Activated CD8-positive, alpha-beta T cell treated with anti-CD3 and anti-CD28 coated beads for 36 hours (primary cell): Measurements from ENCODE around the gene PRDM16. TPM values are rescaled to one million over a fixed set of nuclear protein-coding genes. Genes with fewer than 3 reads are reported as not detected.

Experiments used
- ATAC-seq: fragments of 200-7000 bp; cut with Tn5 transposase; one replicate; pipeline ENCODE4 v1.10.0; 2021; ENCODE audit warnings: mild to moderate bottlenecking, moderate library complexity
- CTCF ChIA-PET: fragments of 350-600 bp; sonication (Branson Sonifier 250); formaldehyde crosslinking; loops from one replicate; lab custom pipeline; 2021; ENCODE audit warnings: antibody characterized with exemption; lab: Charles Lee
- POLR2A ChIA-PET: fragments of 350-600 bp; sonication (Branson Sonifier 250); formaldehyde crosslinking; loops from one replicate; lab custom pipeline; 2021; ENCODE audit warnings: antibody characterized with exemption; lab: Charles Lee
- DNase-seq: peaks from one replicate; pipeline ENCODE4 v3.0.0-alpha.2; 2020
- H3K27ac Mint-ChIP-seq: one replicate; pipeline ENCODE4 v1.8.0; 2021; ENCODE audit warnings: mild to moderate bottlenecking, mixed read lengths
- H3K27me3 Mint-ChIP-seq: one replicate; pipeline ENCODE4 v1.8.0; 2021; ENCODE audit warnings: mixed read lengths
- H3K36me3 Mint-ChIP-seq: one replicate; pipeline ENCODE4 v1.8.0; 2021; ENCODE audit warnings: low read depth, mixed read lengths
- H3K4me1 Mint-ChIP-seq: one replicate; pipeline ENCODE4 v1.8.0; 2021; ENCODE audit warnings: low read depth, mixed read lengths
- H3K4me3 Mint-ChIP-seq: one replicate; pipeline ENCODE4 v1.8.0; 2021; ENCODE audit warnings: mild to moderate bottlenecking, moderate library complexity, mixed read lengths
- H3K9me3 Mint-ChIP-seq: one replicate; pipeline ENCODE4 v1.8.0; 2021; ENCODE audit warnings: mixed read lengths
- intact Hi-C: fragments of 100-400 bp; cut with micrococcal nuclease; formaldehyde crosslinking; loops from one replicate; pipeline ENCODE4 v1.10.0; 2022
- total RNA-seq, 2 experiments: library from RNA; stranded (reverse); gene quantifications; one replicate each; pipeline ENCODE4 v1.2.3, GENCODE V29; 2021
- TF ChIP-seq, protein P1 (sequence below): fragments of 200-600 bp; IDR thresholded peaks from one replicate; pipeline ENCODE4 v1.8.0; 2022; ENCODE audit warnings: antibody characterized with exemption, mild to moderate bottlenecking

The PRDM16 gene
- total RNA-seq, 2 experiments from 2014 or later, result 0.29 to 0.49 TPM

DNA sequence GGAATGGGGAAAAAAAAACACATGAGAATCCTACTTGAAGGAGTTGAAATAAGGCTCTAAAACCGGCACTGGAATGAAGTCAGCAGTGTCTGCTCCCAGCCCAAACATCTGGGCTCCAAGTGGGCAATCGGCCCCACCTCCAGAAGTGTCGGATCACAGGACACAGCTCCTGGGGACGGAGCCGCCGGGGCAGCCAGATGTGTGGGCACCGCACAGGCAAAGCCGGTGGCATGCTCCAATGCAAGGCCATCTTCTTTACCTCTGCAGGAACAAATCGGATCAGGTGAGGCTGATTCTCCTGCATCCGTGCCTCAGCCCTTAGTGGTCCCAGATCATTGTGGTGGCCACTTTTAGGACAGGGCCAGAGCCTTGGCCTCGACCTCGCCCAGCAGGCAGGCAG is 156.7 kb downstream of the PRDM16 start:
- Mint-ChIP-seq H3K4me1 (no peaks in the 10 kb centered on the region), H3K36me3 (no peaks in the 10 kb centered on the region), H3K4me3 (no peak overlapping the region), H3K27ac (no peak overlapping the region), H3K9me3 (no peaks in the 10 kb centered on the region), H3K27me3 (no peaks in the 10 kb centered on the region)
- DNase-seq (no peak), ATAC-seq (no peak)
- CTCF ChIA-PET, result no interaction called here
- TF ChIP-seq, protein P1, sequence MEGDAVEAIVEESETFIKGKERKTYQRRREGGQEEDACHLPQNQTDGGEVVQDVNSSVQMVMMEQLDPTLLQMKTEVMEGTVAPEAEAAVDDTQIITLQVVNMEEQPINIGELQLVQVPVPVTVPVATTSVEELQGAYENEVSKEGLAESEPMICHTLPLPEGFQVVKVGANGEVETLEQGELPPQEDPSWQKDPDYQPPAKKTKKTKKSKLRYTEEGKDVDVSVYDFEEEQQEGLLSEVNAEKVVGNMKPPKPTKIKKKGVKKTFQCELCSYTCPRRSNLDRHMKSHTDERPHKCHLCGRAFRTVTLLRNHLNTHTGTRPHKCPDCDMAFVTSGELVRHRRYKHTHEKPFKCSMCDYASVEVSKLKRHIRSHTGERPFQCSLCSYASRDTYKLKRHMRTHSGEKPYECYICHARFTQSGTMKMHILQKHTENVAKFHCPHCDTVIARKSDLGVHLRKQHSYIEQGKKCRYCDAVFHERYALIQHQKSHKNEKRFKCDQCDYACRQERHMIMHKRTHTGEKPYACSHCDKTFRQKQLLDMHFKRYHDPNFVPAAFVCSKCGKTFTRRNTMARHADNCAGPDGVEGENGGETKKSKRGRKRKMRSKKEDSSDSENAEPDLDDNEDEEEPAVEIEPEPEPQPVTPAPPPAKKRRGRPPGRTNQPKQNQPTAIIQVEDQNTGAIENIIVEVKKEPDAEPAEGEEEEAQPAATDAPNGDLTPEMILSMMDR, result no peak
- intact Hi-C loops, result no loop called here
- POLR2A ChIA-PET, result no interaction called here

DNA sequence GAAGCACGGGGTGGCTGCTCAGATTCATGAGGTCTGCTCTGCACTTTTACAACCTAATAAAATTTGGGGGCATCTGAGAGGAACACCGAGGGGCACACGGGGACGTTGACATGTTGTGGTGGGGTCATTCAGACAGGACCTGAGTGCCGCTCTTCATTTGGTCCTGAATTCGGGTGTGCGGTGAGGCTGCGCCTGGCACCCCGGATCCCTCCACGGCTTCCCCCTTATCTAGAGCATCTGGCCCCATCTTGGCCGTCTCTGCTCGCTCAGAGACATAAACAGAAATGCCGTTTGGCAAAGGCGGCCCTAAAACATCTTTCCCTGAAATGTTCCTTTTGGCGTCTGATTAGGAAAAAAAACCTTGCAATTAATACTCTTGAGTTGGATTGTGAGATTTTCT is 157.2 kb downstream of the PRDM16 start:
- CTCF ChIA-PET, result no interaction called here
- Mint-ChIP-seq H3K27me3 (no peaks in the 10 kb centered on the region), H3K27ac (no peak overlapping the region)

DNA sequence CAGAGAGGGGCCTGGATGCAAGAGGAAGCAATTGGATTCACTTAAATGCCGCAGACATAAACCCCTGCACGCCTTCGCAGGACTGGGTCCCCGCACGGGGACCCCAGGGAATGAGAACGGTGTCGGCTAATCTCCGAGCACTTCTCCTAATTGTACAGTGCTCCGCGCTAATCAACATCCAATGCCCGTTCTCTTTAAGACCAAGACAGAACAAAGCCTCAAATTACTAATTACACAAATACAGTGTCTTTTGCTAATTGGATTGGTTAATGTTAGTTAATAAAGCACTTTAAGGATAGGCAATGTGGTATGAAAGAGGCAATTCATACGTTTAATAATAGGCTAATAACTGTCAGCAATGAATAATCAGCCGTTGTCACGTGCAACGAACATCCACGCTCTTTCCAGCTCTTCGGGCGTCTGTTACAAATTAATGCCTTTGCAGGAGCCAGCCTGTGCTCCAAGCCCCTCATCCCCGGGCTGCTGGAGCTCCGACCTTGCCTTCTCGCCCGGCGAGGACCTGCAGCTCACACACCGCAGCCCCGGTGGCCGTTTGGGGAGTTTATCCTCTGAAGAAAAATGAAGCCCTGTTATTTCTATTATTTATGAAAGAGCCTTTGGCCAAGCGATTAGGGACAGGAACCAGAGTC is 157.8 kb downstream of the PRDM16 start:
- ChIA-PET POLR2A (no interaction called here), CTCF (no interaction called here)
- TF ChIP-seq, protein P1, result no peak
- Mint-ChIP-seq H3K27me3 (no peaks in the 10 kb centered on the region), H3K27ac (no peak overlapping the region), H3K4me1 (no peaks in the 10 kb centered on the region), H3K9me3 (no peaks in the 10 kb centered on the region), H3K36me3 (no peaks in the 10 kb centered on the region), H3K4me3 (no peak overlapping the region)
- DNase-seq, result no peak
- ATAC-seq, result no peak
- intact Hi-C loops, result no loop called here

More for the DNA sequence above, 157.2 kb downstream of the PRDM16 start:
- H3K36me3 Mint-ChIP-seq, result no peaks in the 10 kb centered on the region
- TF ChIP-seq, protein P1, result no peak
- DNase-seq, result no peak
- intact Hi-C loops, result no loop called here
- no peaks in the 10 kb centered on the region for H3K4me1 Mint-ChIP-seq
- no peaks in the 10 kb centered on the region for H3K9me3 Mint-ChIP-seq
- no peak overlapping the region for H3K4me3 Mint-ChIP-seq
- POLR2A ChIA-PET, result no interaction called here
- ATAC-seq, result no peak

DNA sequence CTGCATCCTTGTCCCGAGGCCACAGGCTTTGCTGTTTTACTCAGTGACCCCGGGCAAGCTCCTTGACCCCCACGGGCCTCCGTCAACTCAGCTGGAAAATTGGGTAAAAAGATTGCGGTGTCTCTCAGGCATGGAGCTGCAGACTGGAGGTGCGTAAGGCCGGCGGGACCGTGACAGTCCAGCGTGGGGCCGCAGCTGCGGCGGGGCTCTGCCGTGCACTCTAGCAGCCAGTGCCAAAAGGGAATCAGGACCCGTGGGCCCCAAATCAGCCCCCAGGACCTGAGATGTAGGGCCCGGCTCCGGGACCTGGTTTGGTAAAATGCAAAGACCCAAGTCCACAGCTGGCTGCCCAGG is 158.3 kb downstream of the PRDM16 start:
- no peak for DNase-seq
- TF ChIP-seq, protein P1, result no peak
- no peaks in the 10 kb centered on the region for H3K27me3 Mint-ChIP-seq
- no peaks in the 10 kb centered on the region for H3K36me3 Mint-ChIP-seq
- H3K4me1 Mint-ChIP-seq, result no peaks in the 10 kb centered on the region
- ChIA-PET CTCF (no interaction called here), POLR2A (no interaction called here)
- no peaks in the 10 kb centered on the region for H3K9me3 Mint-ChIP-seq
- no peak for ATAC-seq
- H3K27ac Mint-ChIP-seq, result no peak overlapping the region
- no peak overlapping the region for H3K4me3 Mint-ChIP-seq
- intact Hi-C loops, result no loop called here

DNA sequence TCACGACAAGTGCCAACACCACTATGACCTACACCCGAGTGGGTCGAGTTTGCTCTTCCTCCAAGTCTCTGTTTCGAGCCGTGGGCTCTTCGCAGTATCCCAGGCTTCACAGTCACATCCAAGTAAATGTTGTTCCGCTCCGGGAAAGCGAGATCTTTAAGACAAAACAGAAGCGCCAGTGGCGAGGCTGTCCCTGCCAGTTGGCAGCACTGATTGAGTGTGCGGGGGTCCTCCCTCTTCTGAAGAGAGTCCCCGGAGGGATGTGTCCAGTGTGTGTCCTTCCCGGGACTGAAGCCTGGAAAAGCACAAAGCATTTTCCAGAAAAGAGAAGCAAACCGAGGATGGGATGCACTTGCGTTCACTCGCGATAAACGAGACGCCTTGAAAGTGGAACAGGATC is 158.9 kb downstream of the PRDM16 start:
- intact Hi-C loops, result no loop called here
- ATAC-seq (no peak), DNase-seq (no peak)
- Mint-ChIP-seq H3K27me3 (no peaks in the 10 kb centered on the region), H3K4me1 (no peaks in the 10 kb centered on the region), H3K36me3 (no peaks in the 10 kb centered on the region), H3K27ac (no peak overlapping the region), H3K4me3 (no peak overlapping the region), H3K9me3 (no peaks in the 10 kb centered on the region)
- POLR2A ChIA-PET, result no interaction called here
- TF ChIP-seq, protein P1, result no peak
- CTCF ChIA-PET, result no interaction called here
